ENCODE measurements around the gene OR2T4. TPM values are rescaled to one million over a fixed set of nuclear protein-coding genes. Genes with fewer than 3 reads are reported as not detected.

Gene OR2T4
- total and polyA plus RNA-seq, 2 experiments from 2014 or later, result not detected

DNA sequence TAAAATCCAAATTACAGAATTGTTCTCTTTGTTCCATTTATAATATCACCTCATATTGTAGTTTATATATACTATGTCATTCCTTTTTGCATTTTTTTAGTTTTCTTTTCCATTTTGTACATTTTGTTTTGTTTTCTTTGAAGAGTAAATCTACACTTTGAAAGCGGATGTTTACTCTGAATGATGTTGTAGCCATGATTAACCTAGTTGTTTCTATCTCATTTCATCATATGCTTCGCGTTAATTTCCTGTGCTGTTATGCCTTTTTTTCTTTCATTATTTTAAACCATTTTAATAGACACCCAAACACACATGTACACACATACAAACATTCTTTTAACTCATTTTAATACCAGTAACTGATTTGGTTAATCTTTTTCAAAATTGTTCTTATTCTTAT lies 19.4 kb downstream of the OR2T4 start:
- Histone ChIP-seq H3K9me3 (ENCODE audit: low read depth) (peaks cover 3% of the 10 kb centered on the region), H3K9me2 (replicated peaks; ENCODE audit: insufficient read depth) (no peaks in the 10 kb centered on the region), H3K27ac (no peak overlapping the region), H2AFZ (no peak overlapping the region), H4K20me1 (ENCODE audit: insufficient read depth, poor library complexity, severe bottlenecking) (no peaks in the 10 kb centered on the region), H3K36me3 (replicated peaks; ENCODE audit: insufficient read depth, low read depth) (no peaks in the 10 kb centered on the region), H3K4me3 (no peak overlapping the region), H3K79me2 (no peaks in the 10 kb centered on the region), H3K4me1 (ENCODE audit: insufficient read depth) (no peaks in the 10 kb centered on the region), H3K4me2 (no peak overlapping the region), H3K27me3 (no peaks in the 10 kb centered on the region)
- TF ChIP-seq EZH2phosphoT487 (IDR thresholded peaks at IDR 0.05; ENCODE audit: low read depth, severe bottlenecking, unreplicated experiment) (no peak), EZH2 (IDR thresholded peaks at IDR 0.05; ENCODE audit: borderline replicate concordance) (no peak)
- TF ChIP-seq, protein P1, sequence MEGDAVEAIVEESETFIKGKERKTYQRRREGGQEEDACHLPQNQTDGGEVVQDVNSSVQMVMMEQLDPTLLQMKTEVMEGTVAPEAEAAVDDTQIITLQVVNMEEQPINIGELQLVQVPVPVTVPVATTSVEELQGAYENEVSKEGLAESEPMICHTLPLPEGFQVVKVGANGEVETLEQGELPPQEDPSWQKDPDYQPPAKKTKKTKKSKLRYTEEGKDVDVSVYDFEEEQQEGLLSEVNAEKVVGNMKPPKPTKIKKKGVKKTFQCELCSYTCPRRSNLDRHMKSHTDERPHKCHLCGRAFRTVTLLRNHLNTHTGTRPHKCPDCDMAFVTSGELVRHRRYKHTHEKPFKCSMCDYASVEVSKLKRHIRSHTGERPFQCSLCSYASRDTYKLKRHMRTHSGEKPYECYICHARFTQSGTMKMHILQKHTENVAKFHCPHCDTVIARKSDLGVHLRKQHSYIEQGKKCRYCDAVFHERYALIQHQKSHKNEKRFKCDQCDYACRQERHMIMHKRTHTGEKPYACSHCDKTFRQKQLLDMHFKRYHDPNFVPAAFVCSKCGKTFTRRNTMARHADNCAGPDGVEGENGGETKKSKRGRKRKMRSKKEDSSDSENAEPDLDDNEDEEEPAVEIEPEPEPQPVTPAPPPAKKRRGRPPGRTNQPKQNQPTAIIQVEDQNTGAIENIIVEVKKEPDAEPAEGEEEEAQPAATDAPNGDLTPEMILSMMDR (IDR thresholded peaks at IDR 0.05; ENCODE audit: poor library complexity), result no peak
- no peak for DNase-seq (ENCODE audit: low spot score)
- WGBS (ENCODE audit: low lambda C conversion rate, missing lambda C conversion rate), result 69% methylated on average over 3 of the region's 3 CpGs

DNA sequence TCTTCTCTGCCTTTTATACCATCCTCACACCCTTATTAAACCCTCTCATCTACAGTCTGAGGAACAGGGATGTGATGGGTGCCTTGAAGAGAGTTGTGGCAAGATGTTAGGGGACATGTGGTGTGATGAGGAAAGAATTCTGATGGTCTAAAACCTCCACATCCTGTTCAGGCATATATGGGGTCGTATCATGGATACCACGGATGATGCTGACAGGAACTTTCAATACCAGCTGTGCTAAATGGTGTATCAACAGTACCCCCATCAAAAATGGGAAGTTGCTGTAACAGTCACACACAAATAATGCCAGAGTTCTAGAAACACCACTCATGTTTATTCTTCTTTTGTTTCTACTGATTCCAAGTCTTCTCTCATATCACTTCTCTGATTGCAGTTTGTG lies 27.0 kb downstream of the OR2T4 start:
- no peaks in the 10 kb centered on the region for H3K79me2 ChIP-seq
- no peak overlapping the region for H2AFZ ChIP-seq
- no peak overlapping the region for H3K4me2 ChIP-seq
- no peaks in the 10 kb centered on the region for H3K36me3 ChIP-seq (replicated peaks; ENCODE audit: insufficient read depth, low read depth)
- H3K4me1 ChIP-seq (ENCODE audit: insufficient read depth), result no peaks in the 10 kb centered on the region
- DNase-seq (ENCODE audit: low spot score), result no peak
- WGBS (ENCODE audit: low lambda C conversion rate, missing lambda C conversion rate), result 40% methylated on average over 2 of the region's 2 CpGs
- H3K9me2 ChIP-seq (replicated peaks; ENCODE audit: insufficient read depth), result no peaks in the 10 kb centered on the region
- H3K4me3 ChIP-seq, result no peak overlapping the region
- no peaks in the 10 kb centered on the region for H4K20me1 ChIP-seq (ENCODE audit: insufficient read depth, poor library complexity, severe bottlenecking)
- H3K27ac ChIP-seq, result no peak overlapping the region
- H3K27me3 ChIP-seq, result no peaks in the 10 kb centered on the region
- H3K9me3 ChIP-seq (ENCODE audit: low read depth), result no peaks in the 10 kb centered on the region
- TF ChIP-seq EZH2 (IDR thresholded peaks at IDR 0.05; ENCODE audit: borderline replicate concordance) (no peak), EZH2phosphoT487 (IDR thresholded peaks at IDR 0.05; ENCODE audit: low read depth, severe bottlenecking, unreplicated experiment) (no peak)
- TF ChIP-seq, protein P1 (IDR thresholded peaks at IDR 0.05; ENCODE audit: poor library complexity), result no peak

DNA sequence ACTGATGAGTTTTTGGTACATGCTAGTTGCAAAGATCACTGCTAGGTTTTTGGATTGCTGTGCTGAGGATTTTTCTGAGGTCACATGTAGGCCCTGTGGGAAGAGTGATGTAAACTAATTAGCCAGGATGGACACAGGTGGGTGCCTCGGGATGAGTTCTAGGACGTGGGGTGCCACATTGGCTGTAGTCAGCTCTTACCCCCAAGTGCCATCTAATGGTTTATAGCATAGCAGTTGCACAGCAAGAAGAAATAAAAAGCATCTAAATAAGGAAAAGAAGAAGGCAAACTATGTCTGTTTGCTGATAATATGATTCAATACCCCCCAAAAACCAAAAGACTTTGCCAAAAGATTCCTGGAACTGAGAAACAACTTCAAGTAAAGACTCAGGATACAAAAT lies 31.6 kb downstream of the OR2T4 start:
- DNase-seq (ENCODE audit: low spot score), result no peak
- no peak overlapping the region for H2AFZ ChIP-seq
- H3K4me2 ChIP-seq, result no peak overlapping the region
- H3K36me3 ChIP-seq (replicated peaks; ENCODE audit: insufficient read depth, low read depth), result no peaks in the 10 kb centered on the region
- TF ChIP-seq, protein P1 (IDR thresholded peaks at IDR 0.05; ENCODE audit: poor library complexity), result no peak
- TF ChIP-seq EZH2phosphoT487 (IDR thresholded peaks at IDR 0.05; ENCODE audit: low read depth, severe bottlenecking, unreplicated experiment) (no peak), EZH2 (IDR thresholded peaks at IDR 0.05; ENCODE audit: borderline replicate concordance) (no peak)
- no peak overlapping the region for H3K27ac ChIP-seq
- H3K79me2 ChIP-seq, result no peaks in the 10 kb centered on the region
- H3K27me3 ChIP-seq, result no peaks in the 10 kb centered on the region
- H4K20me1 ChIP-seq (ENCODE audit: insufficient read depth, poor library complexity, severe bottlenecking), result no peaks in the 10 kb centered on the region
- no peaks in the 10 kb centered on the region for H3K9me2 ChIP-seq (replicated peaks; ENCODE audit: insufficient read depth)
- no peaks in the 10 kb centered on the region for H3K9me3 ChIP-seq (ENCODE audit: low read depth)
- H3K4me3 ChIP-seq, result no peak overlapping the region
- H3K4me1 ChIP-seq (ENCODE audit: insufficient read depth), result no peaks in the 10 kb centered on the region
- WGBS (ENCODE audit: low lambda C conversion rate, missing lambda C conversion rate), result 42% methylated on average over 2 of the region's 2 CpGs

DNA sequence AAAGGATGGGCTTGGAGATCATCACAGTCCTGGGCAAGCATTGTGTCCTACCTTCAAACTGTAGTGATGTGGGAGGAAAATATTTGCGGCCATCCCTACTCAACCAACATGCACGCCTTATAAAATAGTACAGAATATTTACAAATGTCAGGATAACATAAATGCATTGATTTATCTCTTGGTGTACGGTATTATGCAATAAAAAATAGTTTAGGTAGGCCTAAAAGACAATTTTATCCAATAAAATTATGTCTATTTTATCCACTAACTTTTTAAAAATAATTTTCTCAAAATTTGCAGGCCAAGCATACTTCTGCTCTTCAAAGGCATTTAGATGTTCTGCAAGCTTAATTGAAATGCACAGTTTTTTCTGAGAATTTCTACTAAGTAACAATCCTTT lies 41.3 kb downstream of the OR2T4 start, which contains the start of gene OR2T1:
OR2T1 (plus strand) TSS at position 301 of the 400 bp plus-strand sequence. CDS start 3,100 bp downstream, outside the sequence.
- DNase-seq (ENCODE audit: low spot score), result no peak
- WGBS (ENCODE audit: low lambda C conversion rate, missing lambda C conversion rate), result 47% methylated on average over 3 of the region's 3 CpGs

More for the DNA sequence above, 41.3 kb downstream of the OR2T4 start, which contains the start of gene OR2T1:
- Histone ChIP-seq H3K4me1 (ENCODE audit: insufficient read depth) (no peaks in the 10 kb centered on the region), H3K9me2 (replicated peaks; ENCODE audit: insufficient read depth) (no peaks in the 10 kb centered on the region), H4K20me1 (ENCODE audit: insufficient read depth, poor library complexity, severe bottlenecking) (no peaks in the 10 kb centered on the region), H3K4me3 (no peak within 1 kb of the TSS), H3K4me2 (no peak within 1 kb of the TSS), H3K27ac (no peak within 1 kb of the TSS), H3K36me3 (replicated peaks; ENCODE audit: insufficient read depth, low read depth) (no peaks in the 10 kb centered on the region), H2AFZ (no peak within 1 kb of the TSS), H3K9me3 (ENCODE audit: low read depth) (peaks cover 6% of the 10 kb centered on the region), H3K79me2 (no peaks in the 10 kb centered on the region), H3K27me3 (no peaks in the 10 kb centered on the region)
- TF ChIP-seq, protein P1 (IDR thresholded peaks at IDR 0.05; ENCODE audit: poor library complexity), result no peak
- TF ChIP-seq EZH2 (IDR thresholded peaks at IDR 0.05; ENCODE audit: borderline replicate concordance), result no peak
- TF ChIP-seq EZH2phosphoT487 (IDR thresholded peaks at IDR 0.05; ENCODE audit: low read depth, severe bottlenecking, unreplicated experiment), result no peak

Data from hepatocyte (in vitro differentiated cells).